ENCODE measurements around the gene FGGY.

The FGGY gene

DNA sequence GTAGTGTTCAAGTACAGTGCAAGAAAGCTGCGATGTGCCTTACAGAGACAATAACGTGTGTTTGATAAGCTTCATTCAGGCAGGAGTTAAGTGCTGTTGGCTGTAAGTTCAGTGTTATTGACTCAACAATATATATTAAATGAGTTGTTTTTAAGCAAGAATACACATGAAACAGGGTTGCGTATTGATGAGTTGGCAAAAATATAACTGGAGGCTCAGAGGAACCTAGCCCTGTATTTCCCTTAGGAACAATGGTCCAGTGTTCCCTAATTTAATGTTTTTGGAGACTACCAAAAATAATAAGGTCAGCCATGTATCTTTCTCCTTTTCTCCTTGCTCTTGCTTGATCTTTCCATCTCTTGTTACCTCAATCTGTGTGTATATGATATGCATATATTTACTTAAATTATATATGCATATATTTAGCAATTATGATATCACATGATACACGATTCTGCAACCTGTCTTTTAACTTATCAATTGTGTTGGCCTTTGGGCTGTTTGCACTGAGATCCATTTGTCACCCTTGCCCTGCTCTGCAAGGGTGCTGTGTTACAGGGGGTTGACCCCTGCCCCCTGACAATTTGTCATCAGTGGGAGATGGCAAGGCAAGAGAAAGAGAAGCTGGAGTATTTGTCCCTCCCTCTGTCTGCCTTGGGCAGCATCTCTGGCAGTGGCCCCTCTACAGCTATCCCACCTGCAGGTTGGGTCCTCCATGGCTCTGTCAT lies 109.7 kb downstream of the FGGY start:
- H3K9me3 ChIP-seq (ENCODE audit: insufficient read depth, low read length): peaks cover 11% of the 10 kb centered on the region; the same call in 1 of the 2 replicates
- TF ChIP-seq ZNF274 (IDR thresholded peaks at IDR 0.05; ENCODE audit: low read depth, low read length) (no peak), SUZ12 (IDR thresholded peaks at IDR 0.05; ENCODE audit: extremely low read depth, insufficient read depth, insufficient read length) (no peak), YY1 (IDR thresholded peaks at IDR 0.05; ENCODE audit: insufficient read depth, insufficient read length) (no peak)
- no peak for DNase-seq (ENCODE audit: low read depth, low spot score)
- no peaks in the 10 kb centered on the region for H3K36me3 ChIP-seq (ENCODE audit: insufficient read depth, insufficient read length, low read length)
- H3K9ac ChIP-seq (ENCODE audit: insufficient read length, low read depth): no peak overlapping the region
- H3K4me3 ChIP-seq (ENCODE audit: insufficient read length, low read depth): no peak overlapping the region
- H3K4me1 ChIP-seq (ENCODE audit: insufficient read depth, insufficient read length): no peaks in the 10 kb centered on the region
- no peaks in the 10 kb centered on the region for H3K27me3 ChIP-seq (ENCODE audit: insufficient read depth, insufficient read length)

DNA sequence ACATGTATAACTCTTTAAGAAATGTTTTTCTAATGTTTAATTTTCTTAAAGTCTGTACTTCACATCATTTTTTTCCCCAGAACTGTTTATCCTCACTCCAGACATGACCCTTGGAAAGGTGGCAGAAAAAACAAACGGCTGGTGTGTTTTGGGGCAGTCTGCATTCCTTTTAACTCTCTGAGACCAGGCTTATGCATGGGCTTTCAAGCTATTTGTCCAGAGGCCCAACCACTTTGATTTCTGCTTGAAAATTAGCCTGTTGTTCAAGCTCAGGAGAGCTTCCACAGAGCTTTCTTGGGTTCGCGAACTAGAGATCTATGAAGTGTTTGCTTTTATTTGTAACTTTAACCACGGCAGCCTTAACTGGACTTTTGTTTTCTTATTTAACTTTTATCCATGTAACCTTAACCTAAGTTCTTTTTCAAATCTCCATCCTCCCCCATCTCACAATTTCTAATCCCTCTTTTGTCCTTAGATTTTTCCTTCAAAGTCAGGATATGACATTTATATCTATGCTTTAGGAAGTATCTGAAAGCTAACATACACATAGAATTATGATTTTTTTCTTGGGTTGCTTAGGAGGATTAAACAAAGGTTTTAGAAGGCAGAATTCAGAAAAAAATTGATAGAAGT lies 111.8 kb downstream of the FGGY start:
- Histone ChIP-seq H3K4me3 (ENCODE audit: insufficient read length, low read depth) (no peak overlapping the region), H3K36me3 (ENCODE audit: insufficient read depth, insufficient read length, low read length) (no peaks in the 10 kb centered on the region), H3K9me3 (ENCODE audit: insufficient read depth, low read length) (peaks cover 11% of the 10 kb centered on the region; the same call in 1 of the 2 replicates), H3K9ac (ENCODE audit: insufficient read length, low read depth) (no peak overlapping the region), H3K27me3 (ENCODE audit: insufficient read depth, insufficient read length) (no peaks in the 10 kb centered on the region), H3K4me1 (ENCODE audit: insufficient read depth, insufficient read length) (no peaks in the 10 kb centered on the region)
- no peak for TF ChIP-seq SUZ12 (IDR thresholded peaks at IDR 0.05; ENCODE audit: extremely low read depth, insufficient read depth, insufficient read length)
- no peak for TF ChIP-seq ZNF274 (IDR thresholded peaks at IDR 0.05; ENCODE audit: low read depth, low read length)
- no peak for DNase-seq (ENCODE audit: low read depth, low spot score)

DNA sequence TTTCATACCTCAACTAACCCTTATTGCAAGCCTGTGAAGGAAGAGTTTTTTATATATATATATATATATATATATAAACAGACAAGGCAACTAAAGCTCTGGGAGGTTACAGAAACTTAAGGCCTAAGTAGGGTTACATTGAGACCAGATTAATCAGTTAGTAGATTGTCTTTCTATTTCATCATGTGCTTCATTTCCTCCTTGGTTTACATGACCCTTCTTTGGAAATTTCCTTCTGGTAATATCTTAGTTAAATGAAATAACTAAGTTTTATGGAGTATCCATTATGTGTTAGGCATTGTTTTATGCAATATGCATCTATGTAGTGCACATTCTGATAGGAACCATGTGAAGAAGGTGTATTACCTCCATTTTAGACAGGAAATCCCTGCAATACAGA lies 112.7 kb downstream of the FGGY start:
- H3K4me1 ChIP-seq (ENCODE audit: insufficient read depth, insufficient read length): no peaks in the 10 kb centered on the region
- no peaks in the 10 kb centered on the region for H3K36me3 ChIP-seq (ENCODE audit: insufficient read depth, insufficient read length, low read length)
- TF ChIP-seq ZNF274 (IDR thresholded peaks at IDR 0.05; ENCODE audit: low read depth, low read length) (no peak), SUZ12 (IDR thresholded peaks at IDR 0.05; ENCODE audit: extremely low read depth, insufficient read depth, insufficient read length) (no peak), YY1 (IDR thresholded peaks at IDR 0.05; ENCODE audit: insufficient read depth, insufficient read length) (no peak)
- H3K9ac ChIP-seq (ENCODE audit: insufficient read length, low read depth): no peak overlapping the region
- DNase-seq (ENCODE audit: low read depth, low spot score): no peak
- H3K9me3 ChIP-seq (ENCODE audit: insufficient read depth, low read length): peaks cover 11% of the 10 kb centered on the region; the same call in 1 of the 2 replicates
- H3K4me3 ChIP-seq (ENCODE audit: insufficient read length, low read depth): no peak overlapping the region
- H3K27me3 ChIP-seq (ENCODE audit: insufficient read depth, insufficient read length): no peaks in the 10 kb centered on the region

GRCh38 chr1:59409986-59410385 lies 113.1 kb downstream of the FGGY start:
- Histone ChIP-seq H3K9me3 (ENCODE audit: insufficient read depth, low read length) (peaks cover 11% of the 10 kb centered on the region; the same call in 1 of the 2 replicates), H3K27me3 (ENCODE audit: insufficient read depth, insufficient read length) (no peaks in the 10 kb centered on the region), H3K9ac (ENCODE audit: insufficient read length, low read depth) (no peak overlapping the region), H3K4me1 (ENCODE audit: insufficient read depth, insufficient read length) (no peaks in the 10 kb centered on the region), H3K36me3 (ENCODE audit: insufficient read depth, insufficient read length, low read length) (no peaks in the 10 kb centered on the region), H3K4me3 (ENCODE audit: insufficient read length, low read depth) (no peak overlapping the region)
- TF ChIP-seq ZNF274 (IDR thresholded peaks at IDR 0.05; ENCODE audit: low read depth, low read length) (no peak), SUZ12 (IDR thresholded peaks at IDR 0.05; ENCODE audit: extremely low read depth, insufficient read depth, insufficient read length) (no peak), YY1 (IDR thresholded peaks at IDR 0.05; ENCODE audit: insufficient read depth, insufficient read length) (no peak)
- DNase-seq (ENCODE audit: low read depth, low spot score): no peak

DNA sequence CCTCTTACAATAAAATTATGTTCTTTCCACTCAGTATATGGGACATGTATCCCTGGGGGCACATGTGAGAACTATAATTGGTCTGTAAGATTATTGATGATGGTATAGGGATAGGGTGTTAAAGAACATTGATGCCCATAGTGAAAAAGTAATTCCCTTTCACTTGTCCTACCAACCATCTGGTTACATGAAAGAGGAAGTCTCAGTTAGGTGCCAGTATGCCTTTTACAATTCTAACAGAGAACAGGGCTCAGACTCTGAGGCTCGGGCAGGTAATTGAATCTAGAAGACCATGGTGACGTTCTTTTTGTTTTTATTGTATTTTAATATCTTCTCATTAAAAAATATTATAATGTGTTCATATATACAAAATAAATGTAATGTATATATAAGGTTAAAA lies 113.6 kb downstream of the FGGY start:
- Histone ChIP-seq H3K4me3 (ENCODE audit: insufficient read length, low read depth) (no peak overlapping the region), H3K9me3 (ENCODE audit: insufficient read depth, low read length) (peaks cover 12% of the 10 kb centered on the region), H3K9ac (ENCODE audit: insufficient read length, low read depth) (no peak overlapping the region), H3K27me3 (ENCODE audit: insufficient read depth, insufficient read length) (no peaks in the 10 kb centered on the region), H3K36me3 (ENCODE audit: insufficient read depth, insufficient read length, low read length) (no peaks in the 10 kb centered on the region), H3K4me1 (ENCODE audit: insufficient read depth, insufficient read length) (no peaks in the 10 kb centered on the region)
- TF ChIP-seq YY1 (IDR thresholded peaks at IDR 0.05; ENCODE audit: insufficient read depth, insufficient read length): no peak
- no peak for TF ChIP-seq SUZ12 (IDR thresholded peaks at IDR 0.05; ENCODE audit: extremely low read depth, insufficient read depth, insufficient read length)
- TF ChIP-seq ZNF274 (IDR thresholded peaks at IDR 0.05; ENCODE audit: low read depth, low read length): no peak
- DNase-seq (ENCODE audit: low read depth, low spot score): no peak

- DNase-seq (ENCODE audit: low read depth, low spot score): no peak
- TF ChIP-seq SUZ12 (IDR thresholded peaks at IDR 0.05; ENCODE audit: extremely low read depth, insufficient read depth, insufficient read length): no peak
- no peak for TF ChIP-seq YY1 (IDR thresholded peaks at IDR 0.05; ENCODE audit: insufficient read depth, insufficient read length)
- no peak for TF ChIP-seq ZNF274 (IDR thresholded peaks at IDR 0.05; ENCODE audit: low read depth, low read length)
These were observed 114.3 kb downstream of the FGGY start for GRCh38 chr1:59411147-59411546.

DNA sequence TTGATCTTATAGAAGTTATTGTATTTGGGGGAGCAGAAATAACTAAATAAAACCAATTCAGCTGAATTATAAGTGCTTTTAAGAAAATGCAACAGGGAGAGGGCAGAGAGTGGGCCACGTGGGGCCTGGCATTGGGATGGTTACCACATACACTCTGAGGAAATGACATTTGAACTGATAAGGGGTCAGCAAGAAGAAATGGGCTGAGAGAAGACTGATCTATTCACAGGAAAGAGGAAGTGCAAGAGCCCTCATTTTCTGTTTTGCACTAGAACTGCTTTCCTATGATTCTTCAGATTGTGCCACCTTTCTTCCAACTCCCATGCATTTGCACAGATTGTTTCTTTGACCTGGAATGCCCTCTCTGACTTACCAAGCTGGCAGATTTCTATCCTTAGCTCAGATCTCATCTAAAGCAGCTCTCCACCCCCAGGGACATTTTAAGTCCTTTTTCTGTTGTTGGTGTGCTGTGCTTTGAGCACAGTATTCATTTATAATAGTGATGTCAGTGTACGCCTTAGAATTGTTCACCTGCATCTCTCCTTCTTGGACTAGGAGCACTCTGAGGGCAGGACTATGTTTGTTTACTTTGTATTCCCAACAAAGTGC lies 115.9 kb downstream of the FGGY start:
- H3K4me3 ChIP-seq (ENCODE audit: insufficient read length, low read depth): no peak overlapping the region
- H3K4me1 ChIP-seq (ENCODE audit: insufficient read depth, insufficient read length): no peaks in the 10 kb centered on the region
- peaks cover 25% of the 10 kb centered on the region for H3K9me3 ChIP-seq (ENCODE audit: insufficient read depth, low read length)
- TF ChIP-seq SUZ12 (IDR thresholded peaks at IDR 0.05; ENCODE audit: extremely low read depth, insufficient read depth, insufficient read length) (no peak), ZNF274 (IDR thresholded peaks at IDR 0.05; ENCODE audit: low read depth, low read length) (no peak), YY1 (IDR thresholded peaks at IDR 0.05; ENCODE audit: insufficient read depth, insufficient read length) (no peak)
- H3K9ac ChIP-seq (ENCODE audit: insufficient read length, low read depth): no peak overlapping the region
- no peaks in the 10 kb centered on the region for H3K36me3 ChIP-seq (ENCODE audit: insufficient read depth, insufficient read length, low read length)
- H3K27me3 ChIP-seq (ENCODE audit: insufficient read depth, insufficient read length): no peaks in the 10 kb centered on the region
- no peak for DNase-seq (ENCODE audit: low read depth, low spot score)

More at GRCh38 chr1:59411147-59411546, 114.3 kb downstream of the FGGY start:
- H3K4me1 ChIP-seq (ENCODE audit: insufficient read depth, insufficient read length): no peaks in the 10 kb centered on the region
- no peak overlapping the region for H3K4me3 ChIP-seq (ENCODE audit: insufficient read length, low read depth)
- no peaks in the 10 kb centered on the region for H3K36me3 ChIP-seq (ENCODE audit: insufficient read depth, insufficient read length, low read length)
- peaks cover 17% of the 10 kb centered on the region for H3K9me3 ChIP-seq (ENCODE audit: insufficient read depth, low read length)
- H3K27me3 ChIP-seq (ENCODE audit: insufficient read depth, insufficient read length): no peaks in the 10 kb centered on the region
- H3K9ac ChIP-seq (ENCODE audit: insufficient read length, low read depth): no peak overlapping the region

Measured in NT2/D1 (cell line).